Duodenal mucosa (tissue), 2 donors: ENCODE results near the gene OCIAD2.
"Not testable (repeated sequence)": the region's sequence is repeated elsewhere in the genome, so short reads cannot be mapped to it uniquely, and the experiment has no call there.

ENCODE experiments used
- H3K27ac ChIP-seq: one replicate; pipeline ENCODE4 v1.7.0; 2013; ENCODE audit warnings: low read depth, low read length
- H3K27me3 ChIP-seq, 2 donors: one replicate each; pipeline ENCODE4 v1.7.0; 2013; ENCODE audit warnings: low read length in 2 of 2, control low read depth in 1 of 2; ENCODE audit not compliant: insufficient read depth in 2 of 2, control insufficient read depth in 1 of 2
- H3K36me3 ChIP-seq, 2 donors: one replicate each; pipeline ENCODE4 v1.7.0; 2013; ENCODE audit warnings: low read length in 2 of 2, control low read depth in 1 of 2; ENCODE audit not compliant: insufficient read depth in 2 of 2, control insufficient read depth in 1 of 2
- H3K4me1 ChIP-seq, 2 donors: one replicate each; pipeline ENCODE4 v1.7.0; 2013; ENCODE audit warnings: low read length in 2 of 2, control low read depth in 1 of 2; ENCODE audit not compliant: insufficient read depth in 2 of 2, control insufficient read depth in 1 of 2
- H3K4me3 ChIP-seq, 2 donors: one replicate each; pipeline ENCODE4 v1.7.0; 2013; ENCODE audit warnings: low read length in 2 of 2, low read depth in 1 of 2
- H3K9ac ChIP-seq, 2 donors: one replicate each; pipeline ENCODE4 v1.7.0; 2013; ENCODE audit warnings: low read length in 2 of 2, low read depth in 1 of 2
- H3K9me3 ChIP-seq, 2 donors: one replicate each; pipeline ENCODE4 v1.7.0; 2013; ENCODE audit warnings: low read length in 2 of 2, control low read depth in 1 of 2; ENCODE audit not compliant: control insufficient read depth in 1 of 2

Gene OCIAD2

GRCh38 chr4:48896845-48897244 is 9.7 kb downstream of the OCIAD2 start:
- Histone ChIP-seq H3K27ac (no peak overlapping the region), H3K9ac (no peak overlapping the region), H3K9me3 (no peaks in the 10 kb centered on the region), H3K4me1 (no peaks in the 10 kb centered on the region), H3K27me3 (no peaks in the 10 kb centered on the region), H3K36me3 (peaks cover 12 to 76% of the 10 kb centered on the region in 2 donors), H3K4me3 (no peak overlapping the region)

GRCh38 chr4:48891028-48891619 is 15.4 kb downstream of the OCIAD2 start:
- H3K9me3 ChIP-seq, result no peaks in the 10 kb centered on the region
- no peak overlapping the region for H3K4me3 ChIP-seq
- no peaks in the 10 kb centered on the region for H3K4me1 ChIP-seq
- H3K9ac ChIP-seq, result no peak overlapping the region
- H3K36me3 ChIP-seq, result peaks cover 14 to 51% of the 10 kb centered on the region in 2 donors
- H3K27ac ChIP-seq, result no peak overlapping the region
- no peaks in the 10 kb centered on the region for H3K27me3 ChIP-seq

- H3K4me1 ChIP-seq, H3K27ac ChIP-seq, H3K27me3 ChIP-seq, H3K4me3 ChIP-seq, H3K9me3 ChIP-seq, H3K9ac ChIP-seq: not testable (repeated sequence)
- peaks cover 14 to 38% of the 10 kb centered on the region in 2 donors for H3K36me3 ChIP-seq
These were observed 16.8 kb downstream of the OCIAD2 start for GRCh38 chr4:48889750-48890149.

- not testable (repeated sequence) for H3K4me1 ChIP-seq, H3K9me3 ChIP-seq, H3K36me3 ChIP-seq, H3K4me3 ChIP-seq, H3K27ac ChIP-seq, H3K9ac ChIP-seq, H3K27me3 ChIP-seq
These were observed 24.9 kb downstream of the OCIAD2 start for GRCh38 chr4:48881646-48882045.

GRCh38 chr4:48879561-48880442 is 26.8 kb downstream of the OCIAD2 start:
- H3K36me3 ChIP-seq, result no peaks in the 10 kb centered on the region
- no peak overlapping the region for H3K9ac ChIP-seq
- H3K27ac ChIP-seq, result no peak overlapping the region
- H3K4me3 ChIP-seq, result no peak overlapping the region
- no peaks in the 10 kb centered on the region for H3K27me3 ChIP-seq
- no peaks in the 10 kb centered on the region for H3K4me1 ChIP-seq
- H3K9me3 ChIP-seq, result no peaks in the 10 kb centered on the region

- Histone ChIP-seq H3K9ac (no peak overlapping the region), H3K27ac (no peak overlapping the region), H3K4me1 (no peaks in the 10 kb centered on the region), H3K4me3 (no peak overlapping the region), H3K9me3 (no peaks in the 10 kb centered on the region), H3K27me3 (no peaks in the 10 kb centered on the region), H3K36me3 (no peaks in the 10 kb centered on the region)
These were observed 28.6 kb downstream of the OCIAD2 start for GRCh38 chr4:48877827-48878535.

GRCh38 chr4:48864696-48865095 is 41.9 kb downstream of the OCIAD2 start:
- H3K9me3 ChIP-seq, H3K27ac ChIP-seq, H3K4me1 ChIP-seq, H3K27me3 ChIP-seq, H3K9ac ChIP-seq, H3K4me3 ChIP-seq, H3K36me3 ChIP-seq: not testable (repeated sequence)

GRCh38 chr4:48863728-48864127 is 42.8 kb downstream of the OCIAD2 start:
- Histone ChIP-seq H3K4me3 (no peak overlapping the region), H3K27ac (no peak overlapping the region), H3K9me3 (no peaks in the 10 kb centered on the region), H3K36me3 (peaks cover 3 to 8% of the 10 kb centered on the region in 2 donors), H3K4me1 (no peaks in the 10 kb centered on the region), H3K27me3 (no peaks in the 10 kb centered on the region), H3K9ac (no peak overlapping the region)

- H3K36me3 ChIP-seq, result peaks cover 12 to 17% of the 10 kb centered on the region in 2 donors
- no peak overlapping the region for H3K27ac ChIP-seq
- no peaks in the 10 kb centered on the region for H3K9me3 ChIP-seq
- no peaks in the 10 kb centered on the region for H3K27me3 ChIP-seq
- H3K4me3 ChIP-seq, result no peak overlapping the region
- H3K9ac ChIP-seq, result no peak overlapping the region
- no peaks in the 10 kb centered on the region for H3K4me1 ChIP-seq
These were observed 43.9 kb downstream of the OCIAD2 start for GRCh38 chr4:48862661-48863060.

- Histone ChIP-seq H3K4me1 (no peaks in the 10 kb centered on the region), H3K9me3 (no peaks in the 10 kb centered on the region), H3K36me3 (peaks cover 12 to 18% of the 10 kb centered on the region in 2 donors), H3K9ac (no peak overlapping the region), H3K27me3 (no peaks in the 10 kb centered on the region), H3K27ac (no peak overlapping the region), H3K4me3 (no peak overlapping the region)
These were observed 44.5 kb downstream of the OCIAD2 start for GRCh38 chr4:48862038-48862437.
